CD1c-positive myeloid dendritic cell (primary cell): ENCODE data around the gene KCNA5.

Experiments
- DNase-seq: peaks from one replicate; pipeline ENCODE4 v3.0.0-alpha.2; 2016; ENCODE audit errors: extremely low spot score

KCNA5 gene

DNA sequence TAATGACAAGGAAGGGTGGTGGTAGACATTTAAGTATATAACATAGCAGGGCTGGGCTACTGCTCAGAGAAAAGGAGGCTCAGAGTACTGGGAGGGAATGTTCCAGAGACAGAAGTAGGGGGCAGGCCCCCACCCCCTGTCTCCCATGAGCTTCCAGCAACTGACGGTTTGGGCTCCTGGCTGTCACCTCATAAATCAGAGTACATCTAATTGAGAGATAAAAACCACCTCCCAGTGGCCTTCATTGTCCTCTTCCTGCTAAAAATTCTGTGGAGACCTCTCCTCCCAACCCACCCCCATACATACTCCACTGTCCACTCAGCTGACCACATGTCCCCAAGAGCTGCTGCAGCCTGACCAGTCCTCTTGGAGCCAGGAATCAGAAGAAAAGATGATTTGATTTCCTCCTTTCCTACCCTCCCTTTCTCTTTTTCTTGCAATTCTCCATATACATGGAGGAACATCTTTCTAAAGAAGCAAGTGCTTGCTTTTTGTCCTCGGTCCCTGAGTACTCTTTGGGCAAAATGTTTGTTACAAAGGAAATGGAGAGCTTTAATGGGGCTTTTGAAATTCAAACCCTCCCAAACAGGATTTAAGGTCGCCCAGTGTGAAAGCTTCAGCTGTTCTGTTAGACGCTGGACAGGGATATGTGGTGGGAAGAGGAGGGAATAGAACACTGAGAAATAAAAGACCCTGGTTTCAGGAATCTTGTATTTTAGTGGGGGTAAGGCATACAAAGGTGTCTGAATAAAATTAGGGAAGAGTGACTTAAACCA lies 16.4 kb upstream of the KCNA5 start:
- DNase-seq: no peak

DNA sequence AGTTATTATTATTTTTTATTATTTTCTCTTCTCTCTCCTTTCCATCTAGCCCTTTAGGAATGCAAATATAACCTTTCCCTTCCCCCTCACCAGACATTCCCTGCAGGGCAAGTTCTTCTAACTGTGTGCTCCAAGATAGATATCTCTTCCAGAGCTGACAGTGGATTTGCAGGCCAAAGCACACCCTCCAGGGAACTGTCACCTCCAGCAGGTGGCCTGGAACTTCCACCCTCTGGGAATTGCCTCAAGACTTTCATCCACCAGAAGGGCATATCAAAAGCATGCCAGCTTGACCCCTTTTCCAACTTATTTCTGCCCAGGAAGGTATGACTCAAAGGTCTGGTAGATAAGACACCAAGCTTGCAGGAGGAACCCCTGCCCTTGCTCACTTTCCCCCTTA lies 13.6 kb upstream of the KCNA5 start:
- no peak for DNase-seq

DNA sequence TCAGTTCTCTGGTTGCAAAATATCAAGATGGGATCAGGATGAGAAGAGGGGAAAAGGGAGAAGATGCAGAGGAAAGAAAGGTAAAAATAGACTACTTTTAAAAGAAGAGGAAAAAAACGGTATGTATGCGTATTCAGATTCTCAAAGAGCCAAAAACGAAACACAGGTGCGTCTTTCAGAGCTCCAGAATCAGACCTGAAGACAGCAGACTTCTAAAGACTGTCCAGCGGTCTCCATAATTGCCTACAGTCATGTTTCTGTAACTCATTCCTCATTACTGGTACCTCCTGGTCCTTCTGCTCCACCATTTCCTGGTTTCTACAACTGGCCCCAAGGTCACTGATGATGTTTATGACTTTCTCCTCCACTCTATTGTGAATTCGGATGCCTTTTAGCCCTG lies 12.4 kb upstream of the KCNA5 start:
- DNase-seq: no peak

DNA sequence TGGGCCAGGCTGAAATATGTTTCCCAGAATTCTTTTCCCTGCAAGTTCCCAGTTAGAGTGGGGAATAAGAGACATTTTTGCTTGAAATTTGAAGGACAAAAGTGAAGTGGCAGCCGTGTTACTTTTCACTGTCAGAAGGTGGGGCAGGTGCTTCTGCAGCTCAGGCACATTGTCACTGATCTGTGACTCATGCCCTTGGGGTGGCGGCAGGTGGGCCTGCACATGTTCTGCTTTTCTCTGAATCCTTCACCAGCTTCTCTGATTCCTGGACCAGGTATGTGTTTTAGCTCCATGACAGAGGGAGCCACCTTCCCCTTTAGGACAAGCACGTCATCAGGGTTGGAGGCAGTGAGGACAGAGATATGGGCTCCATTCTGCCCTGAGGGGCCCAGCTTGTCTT lies 11.7 kb upstream of the KCNA5 start:
- no peak for DNase-seq

DNA sequence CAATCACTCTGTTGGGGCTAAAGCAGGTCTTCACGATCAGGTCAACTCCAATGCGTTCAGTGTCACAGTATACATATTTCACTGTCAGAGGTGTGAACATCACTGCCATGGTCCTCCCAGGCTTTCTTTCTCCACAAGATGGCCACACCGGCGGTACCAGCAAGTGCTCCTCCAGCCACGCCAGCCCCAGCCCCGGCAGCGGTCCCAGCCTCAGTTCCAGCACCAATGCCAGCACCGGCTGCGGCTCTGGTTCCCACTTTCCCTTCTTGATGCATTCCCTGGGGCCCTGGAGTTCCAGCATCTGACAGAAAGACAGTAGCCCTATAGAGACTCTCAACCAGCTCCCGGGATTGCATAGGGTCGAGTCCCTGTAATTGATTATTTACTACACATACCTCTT lies 10.9 kb upstream of the KCNA5 start:
- DNase-seq: no peak

DNA sequence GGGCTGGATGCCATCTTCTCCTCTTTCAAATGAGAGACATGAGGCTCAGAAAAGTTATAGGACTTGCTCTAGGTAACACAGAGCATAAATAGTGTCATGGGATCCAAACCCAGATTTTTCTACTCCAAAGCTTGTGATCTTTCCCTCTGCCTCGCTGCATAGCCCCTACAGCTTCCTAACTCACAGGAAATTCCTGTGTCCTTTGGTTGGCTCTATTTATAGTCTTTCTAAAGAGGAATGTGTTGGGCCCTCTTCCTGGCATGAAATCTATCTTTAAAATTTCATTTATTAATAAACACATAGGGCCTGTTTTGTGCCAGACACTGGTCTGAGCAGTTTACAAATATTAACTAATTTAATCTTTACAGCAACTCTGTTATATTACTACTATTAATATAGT lies 9.8 kb upstream of the KCNA5 start:
- DNase-seq: no peak

DNA sequence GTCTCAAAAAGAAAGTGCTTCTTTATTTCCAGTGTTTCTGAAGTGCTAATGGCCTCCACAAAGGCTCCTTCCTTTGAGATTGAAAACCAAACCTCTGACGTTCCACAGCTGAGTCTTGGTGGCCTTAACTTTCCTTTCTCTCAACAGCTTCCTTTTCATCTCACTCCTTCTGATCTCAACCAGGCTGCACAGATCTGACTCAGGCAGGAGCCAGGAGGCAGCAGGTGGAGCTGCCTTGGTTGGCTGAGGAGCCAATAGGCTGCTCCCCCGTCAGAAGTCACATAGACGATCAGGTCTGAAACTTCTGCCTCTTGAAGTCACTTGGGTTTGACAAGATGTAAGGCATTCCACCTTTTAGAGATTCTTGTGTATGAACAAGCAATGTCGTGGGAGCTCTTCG lies 9.1 kb upstream of the KCNA5 start:
- DNase-seq: no peak

DNA sequence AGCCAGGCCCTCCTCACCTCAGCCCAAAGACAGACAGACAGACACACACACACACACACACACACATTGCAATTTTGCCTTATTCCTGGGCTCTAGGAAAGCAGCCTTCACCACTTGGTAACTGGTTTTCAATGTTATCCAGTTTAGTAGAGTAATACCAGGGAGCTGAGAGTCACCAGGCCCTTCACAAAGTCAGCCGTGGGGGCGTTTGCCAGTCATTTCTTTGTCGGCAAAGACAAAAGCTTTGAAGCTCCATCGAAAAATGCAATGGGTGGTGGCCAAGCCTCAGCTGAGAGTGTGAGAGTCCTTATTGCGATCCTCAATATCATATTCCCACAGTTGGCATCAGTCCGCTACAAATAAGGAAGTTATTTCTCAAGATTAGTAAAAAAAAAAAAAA lies 8.1 kb upstream of the KCNA5 start:
- DNase-seq: no peak

DNA sequence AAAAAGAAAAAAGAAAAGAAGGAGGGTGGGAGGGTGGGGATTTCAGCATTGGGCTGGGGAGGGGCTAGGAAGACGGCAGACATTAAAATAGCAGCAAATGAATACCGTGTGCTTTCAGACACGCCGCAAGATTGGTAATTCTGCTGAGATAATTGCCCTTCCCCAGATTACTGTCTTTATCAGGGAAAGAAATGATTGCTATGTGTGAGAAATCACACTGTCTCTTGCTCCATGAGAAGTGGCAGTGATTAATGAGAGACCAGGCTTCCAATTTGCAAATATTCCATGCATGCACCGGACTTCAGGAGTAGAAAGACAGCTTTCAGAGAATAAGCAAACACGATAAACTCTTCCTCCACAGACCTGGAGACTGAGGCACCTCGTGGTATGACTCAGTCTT lies 7.6 kb upstream of the KCNA5 start:
- DNase-seq: no peak

DNA sequence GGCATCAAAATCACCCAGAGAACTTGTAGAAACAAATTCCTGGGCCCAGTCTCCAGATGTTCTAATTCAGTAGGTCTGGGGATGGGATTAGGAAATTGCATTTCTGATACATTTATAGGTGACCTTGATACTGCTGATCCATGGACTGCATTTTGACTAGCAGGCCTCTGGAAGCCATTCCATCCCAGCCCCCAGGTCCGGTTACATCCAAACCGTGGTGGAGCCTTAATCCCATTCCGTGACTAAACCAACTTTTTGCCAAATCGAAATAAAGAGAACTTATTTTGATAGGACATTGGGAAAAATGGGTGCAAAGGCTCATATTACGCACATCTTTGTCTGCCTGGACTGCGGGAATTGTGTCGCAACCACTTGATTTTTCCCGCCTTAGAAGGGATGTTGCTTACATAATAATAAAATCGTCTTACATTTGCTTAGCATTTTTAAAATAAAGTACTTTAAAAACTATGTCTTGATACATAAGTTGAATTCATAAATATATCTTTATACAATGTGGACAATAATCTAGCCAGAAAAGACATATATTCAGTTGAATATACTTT lies 5.8 kb upstream of the KCNA5 start:
- no peak for DNase-seq

DNA sequence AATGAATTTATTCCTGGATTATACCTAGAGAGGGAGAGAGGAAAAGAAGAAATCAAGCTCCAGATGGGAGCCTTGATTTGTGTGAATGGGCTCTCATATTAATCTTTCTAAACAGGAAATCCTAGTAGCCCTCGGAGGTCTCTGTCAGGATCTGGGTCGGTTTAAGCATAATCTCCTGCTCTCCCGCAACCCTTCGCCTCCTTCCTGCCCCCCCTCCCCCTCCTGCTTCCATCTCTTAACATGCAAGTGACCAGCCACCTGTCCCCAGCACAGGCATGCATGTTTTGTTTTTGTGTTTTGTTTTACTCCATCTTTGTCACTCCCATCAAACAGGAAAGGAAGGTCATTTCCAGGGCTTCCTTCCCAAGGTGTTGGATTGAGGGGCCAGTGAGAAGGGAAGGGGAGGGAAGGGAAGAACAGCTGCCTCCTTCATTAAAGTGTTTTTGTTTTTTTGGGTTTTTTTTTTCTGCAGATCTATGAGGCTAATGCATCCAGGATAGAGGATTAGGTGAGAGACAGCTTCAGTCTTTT lies 4.8 kb upstream of the KCNA5 start:
- DNase-seq: no peak

DNA sequence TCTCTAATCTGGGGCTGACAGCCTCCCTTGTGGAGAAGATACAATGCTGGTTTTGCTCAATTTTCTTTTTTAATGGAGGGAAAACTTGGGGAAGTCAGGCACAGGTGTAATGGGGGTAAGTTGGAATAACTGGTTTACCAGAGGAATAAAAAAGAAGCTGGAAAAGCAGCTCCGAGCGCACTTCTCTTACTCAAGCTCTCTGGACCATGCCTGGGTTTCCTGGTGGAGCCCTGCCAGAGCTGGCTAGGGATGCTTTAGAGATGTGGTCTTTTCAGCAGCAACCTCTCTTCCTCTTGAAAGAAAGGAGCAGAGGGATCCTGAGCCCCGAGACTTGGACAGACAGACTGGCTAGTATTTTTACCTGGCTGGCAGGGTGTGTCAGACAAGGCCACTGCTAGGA lies 3.9 kb upstream of the KCNA5 start:
- DNase-seq: no peak

DNA sequence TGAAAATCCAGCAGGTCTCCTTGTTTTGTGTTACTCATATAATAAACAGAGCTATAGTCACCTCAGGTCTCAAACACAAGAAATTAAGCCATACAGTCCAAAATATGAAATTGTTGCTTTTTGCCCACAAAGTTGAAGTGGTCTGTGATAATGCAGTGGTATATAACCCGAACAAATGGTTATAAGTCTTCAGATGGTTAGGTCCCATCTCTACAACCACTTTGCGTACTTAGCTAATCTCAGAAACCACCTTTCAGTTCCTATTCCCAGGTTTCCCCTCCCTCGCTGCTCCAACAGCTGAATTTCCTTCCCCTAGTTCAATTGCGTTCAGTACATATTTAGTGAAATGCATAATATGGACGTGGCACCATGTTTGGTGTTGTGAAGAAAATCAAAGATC lies 3.3 kb upstream of the KCNA5 start:
- DNase-seq: no peak

DNA sequence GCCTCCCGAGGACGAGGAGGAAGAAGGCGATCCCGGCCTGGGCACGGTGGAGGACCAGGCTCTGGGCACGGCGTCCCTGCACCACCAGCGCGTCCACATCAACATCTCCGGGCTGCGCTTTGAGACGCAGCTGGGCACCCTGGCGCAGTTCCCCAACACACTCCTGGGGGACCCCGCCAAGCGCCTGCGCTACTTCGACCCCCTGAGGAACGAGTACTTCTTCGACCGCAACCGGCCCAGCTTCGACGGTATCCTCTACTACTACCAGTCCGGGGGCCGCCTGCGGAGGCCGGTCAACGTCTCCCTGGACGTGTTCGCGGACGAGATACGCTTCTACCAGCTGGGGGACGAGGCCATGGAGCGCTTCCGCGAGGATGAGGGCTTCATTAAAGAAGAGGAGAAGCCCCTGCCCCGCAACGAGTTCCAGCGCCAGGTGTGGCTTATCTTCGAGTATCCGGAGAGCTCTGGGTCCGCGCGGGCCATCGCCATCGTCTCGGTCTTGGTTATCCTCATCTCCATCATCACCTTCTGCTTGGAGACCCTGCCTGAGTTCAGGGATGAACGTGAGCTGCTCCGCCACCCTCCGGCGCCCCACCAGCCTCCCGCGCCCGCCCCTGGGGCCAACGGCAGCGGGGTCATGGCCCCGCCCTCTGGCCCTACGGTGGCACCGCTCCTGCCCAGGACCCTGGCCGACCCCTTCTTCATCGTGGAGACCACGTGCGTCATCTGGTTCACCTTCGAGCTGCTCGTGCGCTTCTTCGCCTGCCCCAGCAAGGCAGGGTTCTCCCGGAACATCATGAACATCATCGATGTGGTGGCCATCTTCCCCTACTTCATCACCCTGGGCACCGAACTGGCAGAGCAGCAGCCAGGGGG lies 979 bp downstream of the KCNA5 start:
- no peak for DNase-seq

DNA sequence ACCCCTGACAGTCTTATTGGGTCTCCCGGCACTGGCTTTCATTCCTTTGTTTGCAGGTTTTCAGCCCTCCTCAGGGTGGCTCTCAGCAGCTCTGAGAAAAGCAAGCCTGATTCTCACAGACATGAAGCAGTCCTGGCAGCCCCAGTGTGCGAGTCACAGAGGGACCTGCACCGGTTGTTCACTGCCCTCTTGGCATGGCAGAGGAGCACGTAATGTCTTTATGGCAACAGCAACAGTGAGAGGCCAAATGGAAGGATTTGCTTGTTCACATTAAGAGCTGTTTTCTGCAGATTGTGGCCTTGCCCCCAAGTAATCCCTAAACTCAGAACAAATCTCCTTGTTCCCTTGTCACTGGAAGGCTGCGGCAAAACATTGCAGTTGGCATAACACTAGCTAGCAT lies 3.4 kb downstream of the KCNA5 start:
- DNase-seq: no peak

DNA sequence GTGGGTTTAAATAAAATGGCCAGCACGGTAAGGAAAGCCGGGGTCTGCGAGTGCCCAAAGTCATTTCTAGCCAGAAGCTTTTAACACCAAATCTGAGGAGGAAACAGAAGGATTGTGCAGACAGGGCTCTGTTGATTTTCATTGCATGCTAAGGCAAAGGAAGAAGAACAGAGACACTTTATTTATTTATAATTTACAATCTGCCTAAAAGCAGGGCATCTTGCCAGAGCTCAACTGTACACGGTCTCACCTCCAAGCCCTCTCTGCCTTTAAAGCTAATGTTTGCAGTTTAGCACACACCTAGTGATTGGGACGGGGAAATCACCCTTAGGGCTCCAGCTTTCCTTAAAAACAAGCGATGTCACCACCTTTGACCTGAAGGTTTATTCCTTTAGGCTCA lies 4.0 kb downstream of the KCNA5 start:
- DNase-seq: no peak

DNA sequence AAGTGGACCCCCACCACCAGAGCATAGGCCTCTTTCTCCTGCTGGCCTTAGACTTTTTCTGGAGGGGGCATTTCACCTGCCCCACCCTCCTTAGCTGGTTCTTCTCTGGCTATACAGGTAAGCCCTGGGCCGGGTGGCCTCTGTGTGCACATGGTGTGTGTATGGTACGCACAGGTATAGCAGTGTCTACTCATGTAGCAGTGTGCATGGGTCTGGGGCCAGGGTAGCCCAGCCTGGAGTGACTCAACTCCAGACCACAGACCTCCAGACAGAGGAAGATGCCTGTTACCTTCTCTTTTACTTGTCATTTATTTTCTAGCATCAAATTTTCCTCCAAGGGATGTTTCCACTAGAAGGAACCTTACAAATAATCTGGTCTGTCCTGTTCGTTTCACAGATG lies 6.9 kb downstream of the KCNA5 start:
- DNase-seq: no peak

DNA sequence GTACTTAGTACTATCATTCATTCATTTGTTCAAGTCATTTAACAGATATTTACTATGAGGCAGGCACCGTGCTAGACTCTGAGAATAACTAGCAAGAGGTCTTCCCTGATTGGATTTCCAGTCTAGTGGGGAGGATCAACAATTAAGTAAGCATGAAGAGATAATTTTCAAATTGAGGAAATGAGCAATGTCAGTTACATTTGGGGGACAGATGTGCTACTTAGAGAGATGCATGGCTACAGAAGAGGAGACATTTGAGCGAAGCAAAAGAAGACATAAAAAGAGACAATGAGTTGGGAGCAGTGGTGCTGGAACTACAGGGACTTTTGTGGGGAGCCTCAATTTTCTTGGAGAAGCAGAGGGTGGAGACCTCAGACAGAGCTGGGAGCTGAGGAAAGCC lies 7.7 kb downstream of the KCNA5 start:
- DNase-seq: no peak

DNA sequence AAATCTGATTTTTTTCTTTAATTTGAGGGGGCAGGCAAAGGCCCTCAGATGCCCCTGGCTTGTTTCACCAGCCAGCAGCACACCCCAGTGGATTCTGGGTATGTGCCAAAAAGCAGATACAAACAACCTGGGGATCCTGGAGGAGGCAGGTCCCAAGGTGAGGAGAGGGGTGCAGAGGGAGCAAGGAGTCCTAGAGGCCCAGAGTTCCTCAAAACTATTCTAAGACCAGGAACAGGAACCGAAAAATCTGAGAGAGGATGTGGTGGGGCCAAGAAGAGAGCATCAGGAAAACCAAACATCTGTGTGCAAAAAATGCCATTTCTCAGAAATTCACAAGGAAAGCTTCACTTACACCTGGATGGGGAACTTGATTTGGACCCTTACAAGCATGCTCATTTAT lies 8.2 kb downstream of the KCNA5 start:
- DNase-seq: peak; percentile 65

DNA sequence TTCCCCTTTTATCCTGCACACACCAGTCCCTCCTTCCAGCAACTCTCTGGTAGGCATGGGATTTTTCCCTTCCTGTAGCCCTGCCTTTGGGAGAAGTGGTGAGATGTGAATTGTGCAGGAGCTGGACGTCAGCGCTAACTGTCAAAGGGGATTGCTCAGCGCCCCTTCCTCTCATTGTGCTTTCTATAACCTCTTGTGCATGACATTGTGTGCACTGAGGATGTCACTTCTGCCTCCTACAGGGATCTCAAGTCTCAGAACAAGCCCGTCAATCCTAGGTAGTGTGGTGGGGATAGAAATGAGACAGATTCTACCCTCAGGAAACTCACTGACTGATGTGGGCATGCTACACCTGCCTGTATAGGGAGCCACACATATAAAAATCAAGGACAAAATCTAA lies 8.7 kb downstream of the KCNA5 start:
- no peak for DNase-seq

DNA sequence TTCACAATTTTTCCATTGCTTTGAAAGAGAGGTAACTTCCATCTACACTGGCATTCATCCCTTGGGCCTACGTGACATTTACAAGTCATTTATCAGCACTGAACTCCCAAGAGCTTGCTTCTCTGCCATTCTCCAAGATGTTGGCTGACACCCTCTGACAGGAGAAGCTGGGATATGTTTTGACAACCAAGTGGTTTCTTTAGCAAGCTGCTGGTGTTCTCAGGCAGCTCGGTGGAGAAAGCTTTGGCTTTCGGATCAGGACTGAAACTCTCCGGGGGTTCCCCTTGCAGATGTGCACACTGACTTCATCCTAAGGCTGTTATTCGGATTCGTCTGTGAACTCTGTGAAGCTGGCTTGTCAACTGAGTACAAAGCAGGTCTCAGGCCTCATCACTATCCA lies 15.7 kb downstream of the KCNA5 start:
- DNase-seq: no peak

DNA sequence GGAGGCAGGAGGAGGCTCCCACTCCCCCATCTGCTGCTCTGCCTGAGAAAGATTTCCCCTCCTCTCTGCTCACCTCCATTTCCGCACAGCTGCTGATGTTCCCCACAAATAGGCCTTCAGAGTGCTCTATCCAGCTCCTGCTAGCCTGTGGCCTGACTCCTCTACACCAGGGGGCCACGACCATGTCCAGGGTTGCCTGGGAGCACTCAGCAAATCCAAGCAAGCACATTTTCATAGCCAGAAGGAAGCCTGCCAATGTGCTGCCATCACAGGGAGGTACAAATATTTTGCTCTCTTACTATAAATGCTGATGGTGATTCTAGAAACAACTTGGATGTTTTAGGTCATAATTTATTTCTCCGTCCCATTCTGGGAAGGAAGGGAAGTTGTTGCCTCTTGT lies 17.3 kb downstream of the KCNA5 start:
- no peak for DNase-seq

DNA sequence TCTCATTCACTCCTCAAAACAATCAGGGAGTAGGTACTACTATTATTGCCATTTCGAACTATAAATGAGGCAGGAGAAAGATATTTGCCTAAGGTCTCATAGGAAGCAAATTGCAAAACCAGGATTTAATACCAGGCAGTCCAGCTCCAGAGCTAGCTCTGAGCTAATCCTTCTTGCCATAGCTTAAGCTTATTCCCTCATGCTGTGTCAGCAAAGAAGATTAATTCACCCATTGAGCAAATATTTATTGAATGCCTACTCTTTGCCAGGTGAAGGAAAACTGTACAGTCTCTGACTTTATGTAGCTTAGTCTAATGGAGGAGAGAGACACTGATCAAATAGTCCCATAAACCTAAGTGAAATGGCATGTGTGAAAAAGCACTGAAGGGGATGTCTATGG lies 19.5 kb downstream of the KCNA5 start:
- DNase-seq: no peak
